ENCODE results near the gene TMEM59.

The TMEM59 gene

GRCh38 chr1:53979712-53980450, 73.1 kb downstream of the TMEM59 start:
- no peak for DNase-seq
